Measurements from ENCODE around the gene MAPK8IP3.

DNA sequence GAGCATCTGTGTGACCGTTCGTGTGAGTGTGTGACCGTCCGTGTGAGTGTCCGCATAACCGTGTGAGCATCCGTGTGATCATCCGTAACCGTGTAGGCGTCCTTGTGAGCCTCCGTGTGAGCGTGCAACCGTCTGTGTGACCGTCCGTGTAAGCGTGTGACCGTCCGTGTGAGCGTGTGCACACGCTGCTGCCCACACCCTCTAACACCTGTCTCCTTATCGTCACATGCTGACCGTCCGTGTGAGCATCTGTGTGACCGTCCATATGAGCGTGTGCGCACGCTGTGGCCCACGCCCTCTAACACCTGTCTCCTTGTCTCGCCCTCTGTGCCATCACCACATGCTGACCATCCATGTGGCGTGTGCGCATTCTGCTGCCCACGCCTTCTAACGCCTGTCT lies 34.2 kb downstream of the MAPK8IP3 start:
- TF ChIP-seq, protein P1, sequence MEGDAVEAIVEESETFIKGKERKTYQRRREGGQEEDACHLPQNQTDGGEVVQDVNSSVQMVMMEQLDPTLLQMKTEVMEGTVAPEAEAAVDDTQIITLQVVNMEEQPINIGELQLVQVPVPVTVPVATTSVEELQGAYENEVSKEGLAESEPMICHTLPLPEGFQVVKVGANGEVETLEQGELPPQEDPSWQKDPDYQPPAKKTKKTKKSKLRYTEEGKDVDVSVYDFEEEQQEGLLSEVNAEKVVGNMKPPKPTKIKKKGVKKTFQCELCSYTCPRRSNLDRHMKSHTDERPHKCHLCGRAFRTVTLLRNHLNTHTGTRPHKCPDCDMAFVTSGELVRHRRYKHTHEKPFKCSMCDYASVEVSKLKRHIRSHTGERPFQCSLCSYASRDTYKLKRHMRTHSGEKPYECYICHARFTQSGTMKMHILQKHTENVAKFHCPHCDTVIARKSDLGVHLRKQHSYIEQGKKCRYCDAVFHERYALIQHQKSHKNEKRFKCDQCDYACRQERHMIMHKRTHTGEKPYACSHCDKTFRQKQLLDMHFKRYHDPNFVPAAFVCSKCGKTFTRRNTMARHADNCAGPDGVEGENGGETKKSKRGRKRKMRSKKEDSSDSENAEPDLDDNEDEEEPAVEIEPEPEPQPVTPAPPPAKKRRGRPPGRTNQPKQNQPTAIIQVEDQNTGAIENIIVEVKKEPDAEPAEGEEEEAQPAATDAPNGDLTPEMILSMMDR (IDR thresholded peaks at IDR 0.05), result no peak
- no peak for TF ChIP-seq EZH2 (IDR thresholded peaks at IDR 0.05; ENCODE audit: borderline replicate concordance, insufficient read depth, low read depth, low read length, poor library complexity, severe bottlenecking)
